ENCODE data around the gene SNRK.

DNA sequence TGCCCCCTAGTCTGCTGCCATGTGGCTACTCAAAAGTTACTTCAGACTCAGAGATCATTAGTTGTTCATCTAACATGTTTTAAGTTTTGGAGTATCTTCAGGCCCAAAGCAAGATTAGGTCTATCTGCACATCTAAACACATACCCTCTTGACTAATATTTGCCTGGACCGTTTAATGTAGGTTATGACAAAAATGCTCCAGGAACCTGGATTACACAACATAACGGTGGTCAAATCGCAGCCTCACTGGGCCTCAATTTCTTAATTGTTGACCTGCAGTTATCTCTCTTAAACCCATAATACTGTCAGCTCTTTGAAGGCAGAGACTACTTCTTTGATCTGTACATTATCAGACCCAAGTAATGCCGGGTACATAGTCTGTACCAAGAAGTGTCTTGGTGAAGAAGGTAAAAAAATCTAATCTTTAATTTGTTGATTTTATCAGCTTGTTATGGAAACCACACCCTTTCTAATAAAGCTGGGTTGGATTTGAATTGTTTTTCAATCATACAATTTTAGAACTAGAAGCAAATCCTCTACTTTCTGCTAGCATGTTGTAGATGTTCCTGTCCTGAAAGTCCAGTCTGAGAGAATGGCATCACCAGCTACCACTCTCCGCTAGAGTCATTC is 3.6 kb downstream of the SNRK start:
- TF ChIP-seq POLR2AphosphoS5 (IDR thresholded peaks at IDR 0.05; ENCODE audit: low read depth, low read length) = no peak
- TF ChIP-seq, protein P1, sequence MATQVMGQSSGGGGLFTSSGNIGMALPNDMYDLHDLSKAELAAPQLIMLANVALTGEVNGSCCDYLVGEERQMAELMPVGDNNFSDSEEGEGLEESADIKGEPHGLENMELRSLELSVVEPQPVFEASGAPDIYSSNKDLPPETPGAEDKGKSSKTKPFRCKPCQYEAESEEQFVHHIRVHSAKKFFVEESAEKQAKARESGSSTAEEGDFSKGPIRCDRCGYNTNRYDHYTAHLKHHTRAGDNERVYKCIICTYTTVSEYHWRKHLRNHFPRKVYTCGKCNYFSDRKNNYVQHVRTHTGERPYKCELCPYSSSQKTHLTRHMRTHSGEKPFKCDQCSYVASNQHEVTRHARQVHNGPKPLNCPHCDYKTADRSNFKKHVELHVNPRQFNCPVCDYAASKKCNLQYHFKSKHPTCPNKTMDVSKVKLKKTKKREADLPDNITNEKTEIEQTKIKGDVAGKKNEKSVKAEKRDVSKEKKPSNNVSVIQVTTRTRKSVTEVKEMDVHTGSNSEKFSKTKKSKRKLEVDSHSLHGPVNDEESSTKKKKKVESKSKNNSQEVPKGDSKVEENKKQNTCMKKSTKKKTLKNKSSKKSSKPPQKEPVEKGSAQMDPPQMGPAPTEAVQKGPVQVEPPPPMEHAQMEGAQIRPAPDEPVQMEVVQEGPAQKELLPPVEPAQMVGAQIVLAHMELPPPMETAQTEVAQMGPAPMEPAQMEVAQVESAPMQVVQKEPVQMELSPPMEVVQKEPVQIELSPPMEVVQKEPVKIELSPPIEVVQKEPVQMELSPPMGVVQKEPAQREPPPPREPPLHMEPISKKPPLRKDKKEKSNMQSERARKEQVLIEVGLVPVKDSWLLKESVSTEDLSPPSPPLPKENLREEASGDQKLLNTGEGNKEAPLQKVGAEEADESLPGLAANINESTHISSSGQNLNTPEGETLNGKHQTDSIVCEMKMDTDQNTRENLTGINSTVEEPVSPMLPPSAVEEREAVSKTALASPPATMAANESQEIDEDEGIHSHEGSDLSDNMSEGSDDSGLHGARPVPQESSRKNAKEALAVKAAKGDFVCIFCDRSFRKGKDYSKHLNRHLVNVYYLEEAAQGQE (IDR thresholded peaks at IDR 0.05; ENCODE audit: insufficient read depth in 1 of 2, low read depth in 2 of 2, low read length in 2 of 2) = no peak

All from PFSK-1 (cell line).